Uterus (tissue), 2 donors: ENCODE measurements around the gene PLA2G1B.

Experiments used
- CTCF ChIP-seq, 4 experiments: fragments of 200-600 bp in 2 of 4; fragments of 450-650 bp in 2 of 4; sonication (generic) in 2 of 4; IDR thresholded peaks; one replicate each; pipeline ENCODE4 v1.5.1; 2016 to 2019; ENCODE audit warnings: antibody characterized with exemption in 4 of 4, mild to moderate bottlenecking in 2 of 4, moderate library complexity in 1 of 4
- POLR2A ChIP-seq, 2 donors: fragments of 450-650 bp; IDR thresholded peaks; one replicate each; pipeline ENCODE4 v1.6.1; 2016; ENCODE audit warnings: antibody characterized with exemption in 2 of 2, mild to moderate bottlenecking in 1 of 2, moderate library complexity in 1 of 2

- TF ChIP-seq CTCF (IDR thresholded peaks at IDR 0.05) (no peak), POLR2A (IDR thresholded peaks at IDR 0.05) (no peak)
Observed at GRCh38 chr12:120337730-120338129, 10.2 kb upstream of the PLA2G1B start.
